Right lobe of liver (tissue), 6 donors: ENCODE data around the gene IL9. TPM values are rescaled to one million over a fixed set of nuclear protein-coding genes. Genes with fewer than 3 reads are reported as not detected.

Experiments used
- ATAC-seq, 4 donors: fragments of 200-7000 bp; cut with Tn5 transposase; one replicate each; pipeline ENCODE4 v1.9.1; 2020; ENCODE audit warnings: mild to moderate bottlenecking in 4 of 4, moderate library complexity in 4 of 4
- DNase-seq, 3 donors: peaks; one replicate each; pipeline ENCODE4 v3.0.0-alpha.2; 2020
- H3K27ac ChIP-seq, 3 donors: fragments of 200-600 bp; one replicate each; pipeline ENCODE4 v1.8.0; 2022
- H3K27me3 ChIP-seq, 2 donors: fragments of 200-600 bp; one replicate each; pipeline ENCODE4 v1.8.0; 2022
- H3K36me3 ChIP-seq, 4 donors: fragments of 200-600 bp; sonication (generic) in 1 of 4; one replicate each; pipeline versions ENCODE4 v1.5.1 to v1.8.0; 2017 to 2022; ENCODE audit warnings: control low read depth in 1 of 4
- H3K4me1 ChIP-seq, 4 donors: fragments of 200-600 bp; sonication (generic) in 1 of 4; one replicate each; pipeline versions ENCODE4 v1.5.1 to v1.8.0; 2017 to 2022; ENCODE audit warnings: control low read depth in 1 of 4
- H3K4me3 ChIP-seq, 3 donors: fragments of 200-600 bp; one replicate each; pipeline ENCODE4 v1.8.0; 2022
- H3K9me3 ChIP-seq, 4 donors: fragments of 200-600 bp; sonication (generic) in 1 of 4; one replicate each; pipeline versions ENCODE4 v1.5.1 to v1.8.0; 2017 to 2022; ENCODE audit warnings: control low read depth in 1 of 4
- POLR2A ChIP-seq: fragments of 450-650 bp; IDR thresholded peaks from one replicate; pipeline ENCODE4 v1.6.1; 2017; ENCODE audit warnings: antibody characterized with exemption, mild to moderate bottlenecking
- WGBS: methylation state at CpG from one replicate; pipeline ENCODE4 v1.1.6; 2018; ENCODE audit warnings: low coverage, low lambda C conversion rate; ENCODE audit not compliant: insufficient coverage; ENCODE audit errors: missing lambda C conversion rate; 5-methylcytosine and 5-hydroxymethylcytosine counted together
- intact Hi-C, 2 donors: fragments of 100-400 bp; cut with DNase I; formaldehyde crosslinking; loops; one replicate each; pipeline versions ENCODE4 v1.11.2 to v1.14.1; 2022
- total RNA-seq, 6 experiments: library from RNA; depleted of rRNA in 2 of 6; stranded (reverse); fragments of >200 nt in 2 of 6; fragmentation: NEBNext Ultra II Directional in 3 of 6; extraction: Animal tissue kit (Norgen Biotek cat#: 25700) in 3 of 6; gene quantifications; one replicate each; pipeline versions ENCODE4 v1.1.0 to v1.2.4, GENCODE V29; 2016 to 2023
- TF ChIP-seq, protein P1 (sequence below), 4 donors: fragments of 200-600 bp in 3 of 4; fragments of 450-650 bp in 1 of 4; IDR thresholded peaks; one replicate each; pipeline versions ENCODE4 v1.5.1 to v1.8.0; 2016 to 2022; ENCODE audit warnings: antibody characterized with exemption in 4 of 4, mild to moderate bottlenecking in 2 of 4
- donor health status: DM: no; HTN: yes; CAD: no.
- donor health status: DM: no; HTN: no; CAD: no.
- donor health status: DM: no; HTN: no; CAD: no.
- donor health status: DM: no; HTN: yes; CAD: no.
- donor health status: DM: no; HTN: yes; CAD: no.

The IL9 gene
- total RNA-seq, 6 experiments from 2014 or later, result not detected

DNA sequence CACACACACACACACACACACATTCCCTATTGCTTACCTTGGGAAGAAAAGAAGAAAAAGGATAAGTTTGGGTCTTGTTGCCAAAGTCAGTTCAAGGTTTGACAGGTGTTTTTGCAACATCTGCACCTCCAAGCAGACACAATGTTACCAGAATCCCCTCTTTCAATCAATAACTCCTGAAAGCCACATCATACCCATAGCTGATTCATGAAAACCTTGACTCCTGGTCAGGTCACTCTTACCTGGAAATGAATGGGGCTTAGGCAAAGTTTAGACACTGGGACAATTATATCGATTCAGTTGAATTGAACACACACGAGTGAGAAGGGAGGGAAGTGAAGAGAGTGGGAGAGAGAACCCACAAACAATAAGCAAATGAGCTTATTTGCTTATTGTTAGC, 27.0 kb downstream of the IL9 start:
- DNase-seq (no peak), ATAC-seq (peak in 2 of 4 donors; percentile 42 to 47)
- Histone ChIP-seq H3K4me1 (peaks cover 0 to 8% (median 0%) of the 10 kb centered on the region in 4 donors), H3K36me3 (no peaks in the 10 kb centered on the region), H3K9me3 (no peaks in the 10 kb centered on the region), H3K27ac (no peak overlapping the region), H3K27me3 (no peaks in the 10 kb centered on the region), H3K4me3 (no peak overlapping the region)
- no peak for TF ChIP-seq POLR2A
- TF ChIP-seq, protein P1, sequence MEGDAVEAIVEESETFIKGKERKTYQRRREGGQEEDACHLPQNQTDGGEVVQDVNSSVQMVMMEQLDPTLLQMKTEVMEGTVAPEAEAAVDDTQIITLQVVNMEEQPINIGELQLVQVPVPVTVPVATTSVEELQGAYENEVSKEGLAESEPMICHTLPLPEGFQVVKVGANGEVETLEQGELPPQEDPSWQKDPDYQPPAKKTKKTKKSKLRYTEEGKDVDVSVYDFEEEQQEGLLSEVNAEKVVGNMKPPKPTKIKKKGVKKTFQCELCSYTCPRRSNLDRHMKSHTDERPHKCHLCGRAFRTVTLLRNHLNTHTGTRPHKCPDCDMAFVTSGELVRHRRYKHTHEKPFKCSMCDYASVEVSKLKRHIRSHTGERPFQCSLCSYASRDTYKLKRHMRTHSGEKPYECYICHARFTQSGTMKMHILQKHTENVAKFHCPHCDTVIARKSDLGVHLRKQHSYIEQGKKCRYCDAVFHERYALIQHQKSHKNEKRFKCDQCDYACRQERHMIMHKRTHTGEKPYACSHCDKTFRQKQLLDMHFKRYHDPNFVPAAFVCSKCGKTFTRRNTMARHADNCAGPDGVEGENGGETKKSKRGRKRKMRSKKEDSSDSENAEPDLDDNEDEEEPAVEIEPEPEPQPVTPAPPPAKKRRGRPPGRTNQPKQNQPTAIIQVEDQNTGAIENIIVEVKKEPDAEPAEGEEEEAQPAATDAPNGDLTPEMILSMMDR (IDR thresholded peaks at IDR 0.05), result no peak
- WGBS, result 21% methylated on average over 2 of the region's 2 CpGs
- intact Hi-C loops, result no loop called here

DNA sequence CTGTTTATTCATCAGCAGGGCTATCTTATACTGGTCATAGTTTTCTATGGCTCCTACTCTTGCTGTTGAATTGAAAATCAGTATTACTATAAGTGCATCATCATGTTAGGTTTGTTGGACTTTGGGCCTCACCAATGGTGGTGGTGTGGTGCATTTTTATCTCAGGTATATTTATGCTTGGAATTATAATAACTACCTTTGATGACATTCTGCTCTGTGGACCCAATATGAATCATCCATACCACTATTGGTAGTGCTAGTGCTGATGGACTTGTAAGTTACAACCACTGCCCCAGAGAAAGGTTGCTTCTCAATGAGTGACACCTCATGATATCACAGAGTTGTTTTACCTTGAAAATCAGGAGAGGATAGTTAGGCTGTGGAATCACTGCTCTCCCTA, 28.0 kb downstream of the IL9 start:
- TF ChIP-seq, protein P1 (IDR thresholded peaks at IDR 0.05), result no peak
- TF ChIP-seq POLR2A, result no peak
- no peak overlapping the region for H3K27ac ChIP-seq
- H3K36me3 ChIP-seq, result no peaks in the 10 kb centered on the region
- ATAC-seq (no peak), DNase-seq (no peak)
- peaks cover 0 to 8% (median 0%) of the 10 kb centered on the region in 4 donors for H3K4me1 ChIP-seq
- no peaks in the 10 kb centered on the region for H3K27me3 ChIP-seq
- intact Hi-C loops, result no loop called here
- no peak overlapping the region for H3K4me3 ChIP-seq
- no peaks in the 10 kb centered on the region for H3K9me3 ChIP-seq

DNA sequence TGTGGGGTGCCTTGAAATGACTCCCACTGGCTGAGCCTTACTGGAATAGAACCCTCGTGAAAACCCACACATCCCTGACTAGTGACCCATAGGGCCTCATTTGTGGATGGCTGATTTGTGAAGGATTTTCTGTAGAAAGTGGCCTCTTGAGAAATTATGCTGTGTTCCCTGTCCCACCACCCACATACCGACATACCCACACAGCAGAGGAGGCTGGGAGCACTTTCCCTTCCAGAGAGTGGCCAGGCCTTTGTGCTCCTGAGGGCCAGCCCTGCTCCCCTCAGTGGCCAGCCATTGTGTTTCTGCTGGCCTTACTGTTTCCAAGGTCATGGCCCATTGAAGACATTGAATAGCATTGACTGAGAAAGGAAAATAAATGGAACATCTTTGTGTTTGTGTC, 29.6 kb downstream of the IL9 start:
- H3K4me3 ChIP-seq, result no peak overlapping the region
- no peak for TF ChIP-seq POLR2A
- TF ChIP-seq, protein P1 (IDR thresholded peaks at IDR 0.05), result no peak
- ATAC-seq (no peak), DNase-seq (no peak)
- intact Hi-C loops, result no loop called here
- no peaks in the 10 kb centered on the region for H3K9me3 ChIP-seq
- H3K4me1 ChIP-seq, result peaks cover 0 to 8% (median 0%) of the 10 kb centered on the region in 4 donors
- H3K27me3 ChIP-seq, result no peaks in the 10 kb centered on the region
- H3K36me3 ChIP-seq, result no peaks in the 10 kb centered on the region
- WGBS, result 71% methylated on average over 1 of the region's 2 CpGs
- no peak overlapping the region for H3K27ac ChIP-seq

DNA sequence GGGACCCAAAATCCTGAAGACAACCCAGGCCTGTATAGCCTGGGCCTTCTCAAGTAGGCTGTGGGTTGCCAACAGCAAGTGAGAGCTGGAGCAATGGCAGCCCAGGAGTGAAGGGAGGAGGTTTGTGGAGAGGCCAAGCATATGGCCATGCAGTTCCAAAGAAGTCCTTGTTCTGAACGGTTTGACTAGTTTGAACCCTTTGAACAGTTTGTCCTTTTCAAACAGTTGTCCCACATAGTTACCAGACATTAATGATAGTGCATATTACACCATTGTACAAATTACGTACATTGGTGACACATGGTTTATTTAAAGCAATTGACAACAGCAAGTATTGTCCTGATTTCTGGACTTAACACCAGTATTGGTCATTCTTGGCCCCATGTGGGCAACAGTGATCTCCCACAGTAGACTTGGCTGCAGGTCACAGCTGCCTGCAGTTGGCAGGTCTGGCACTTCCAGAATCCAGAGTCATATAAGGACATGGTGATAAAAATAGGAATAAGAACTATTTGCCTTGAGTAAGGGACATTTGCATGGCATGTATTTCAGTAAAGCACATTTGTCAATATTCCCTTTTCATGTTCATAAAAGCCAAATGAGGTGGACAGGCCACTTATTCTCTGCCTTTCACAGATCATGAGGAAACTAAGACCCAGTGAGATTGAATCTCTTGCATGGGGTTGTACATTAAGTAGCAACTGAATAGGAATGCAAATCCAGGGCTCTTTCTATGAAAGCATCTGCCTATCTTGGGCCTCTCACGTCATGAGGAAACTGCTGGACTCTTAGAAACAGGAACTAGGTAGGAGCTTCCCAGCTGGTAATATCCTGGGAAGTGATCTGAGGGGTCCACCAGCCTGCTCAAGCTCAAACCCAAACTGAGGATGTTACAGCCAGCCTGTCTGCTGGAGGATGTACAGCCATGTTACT, 30.9 kb downstream of the IL9 start:
- 57% methylated on average over 1 of the region's 3 CpGs for WGBS
- Histone ChIP-seq H3K27ac (no peak overlapping the region), H3K4me3 (no peak overlapping the region), H3K4me1 (peaks cover 0 to 8% (median 0%) of the 10 kb centered on the region in 4 donors), H3K9me3 (no peaks in the 10 kb centered on the region), H3K36me3 (no peaks in the 10 kb centered on the region), H3K27me3 (no peaks in the 10 kb centered on the region)
- no peak for DNase-seq
- ATAC-seq, result no peak
- TF ChIP-seq POLR2A, result no peak
- TF ChIP-seq, protein P1 (IDR thresholded peaks at IDR 0.05), result no peak
- intact Hi-C loops, result no loop called here
